Mesothelial cell of epicardium (in vitro differentiated cells): ENCODE results near the gene BCHE. TPM values are rescaled to one million over a fixed set of nuclear protein-coding genes. Genes with fewer than 3 reads are reported as not detected.

ENCODE experiments used
- DNase-seq, 2 experiments: peaks; one replicate each; pipeline ENCODE4 v3.0.0; 2021; ENCODE audit warnings: low spot score in 2 of 2; ENCODE audit not compliant: unreplicated experiment in 2 of 2
- H3K27ac Mint-ChIP-seq: 2 replicates; pipeline ENCODE4 v1.8.0; 2021; ENCODE audit warnings: mixed read lengths
- H3K27me3 Mint-ChIP-seq: 2 replicates; pipeline ENCODE4 v1.8.0; 2021; ENCODE audit warnings: low read depth, mixed read lengths
- H3K36me3 Mint-ChIP-seq: 2 replicates; pipeline ENCODE4 v1.8.0; 2021; ENCODE audit warnings: mixed read lengths
- H3K4me1 Mint-ChIP-seq: 2 replicates; pipeline ENCODE4 v1.8.0; 2021; ENCODE audit warnings: mixed read lengths
- H3K4me3 Mint-ChIP-seq: 2 replicates; pipeline ENCODE4 v1.8.0; 2021; ENCODE audit warnings: mild to moderate bottlenecking, moderate library complexity, mixed read lengths
- H3K9me3 Mint-ChIP-seq: 2 replicates; pipeline ENCODE4 v1.8.0; 2021; ENCODE audit warnings: mixed read lengths
- total RNA-seq: library from RNA; stranded (reverse); gene quantifications from 3 replicates; pipeline ENCODE4 v1.2.1, GENCODE V29; 2021
- TF ChIP-seq, protein P1 (sequence below): fragments of 200-600 bp; sonication (generic); IDR thresholded peaks from one replicate; pipeline ENCODE4 v1.5.0; 2021; ENCODE audit warnings: antibody characterized with exemption; ENCODE audit not compliant: unreplicated experiment

BCHE gene
- total RNA-seq, 1 donor from 2014 or later = 6.4 TPM

DNA sequence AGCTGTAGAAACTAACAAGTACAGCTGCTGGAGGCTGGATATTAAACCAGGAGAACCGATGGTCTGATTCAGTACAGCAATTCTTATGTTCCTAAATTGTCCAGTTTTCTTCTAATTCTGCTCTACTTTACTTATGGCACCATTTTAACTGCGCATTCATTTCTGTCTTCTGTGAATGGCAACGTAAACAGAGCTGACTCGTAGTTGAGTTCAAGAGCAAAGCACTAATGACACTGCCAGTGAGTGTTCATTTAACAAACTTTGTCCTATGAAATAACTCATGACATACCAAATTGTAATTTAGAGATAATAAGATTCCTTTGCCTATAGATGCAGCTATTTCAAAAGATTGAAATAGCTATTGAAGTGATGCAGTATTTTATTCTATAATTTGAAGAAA is 48.7 kb downstream of the BCHE start:
- H3K27ac Mint-ChIP-seq = no peak overlapping the region
- no peaks in the 10 kb centered on the region for H3K36me3 Mint-ChIP-seq
- no peaks in the 10 kb centered on the region for H3K4me1 Mint-ChIP-seq
- H3K27me3 Mint-ChIP-seq = peaks cover 5% of the 10 kb centered on the region
- H3K9me3 Mint-ChIP-seq = peaks cover 3% of the 10 kb centered on the region
- no peak for DNase-seq
- H3K4me3 Mint-ChIP-seq = no peak overlapping the region
- TF ChIP-seq, protein P1, sequence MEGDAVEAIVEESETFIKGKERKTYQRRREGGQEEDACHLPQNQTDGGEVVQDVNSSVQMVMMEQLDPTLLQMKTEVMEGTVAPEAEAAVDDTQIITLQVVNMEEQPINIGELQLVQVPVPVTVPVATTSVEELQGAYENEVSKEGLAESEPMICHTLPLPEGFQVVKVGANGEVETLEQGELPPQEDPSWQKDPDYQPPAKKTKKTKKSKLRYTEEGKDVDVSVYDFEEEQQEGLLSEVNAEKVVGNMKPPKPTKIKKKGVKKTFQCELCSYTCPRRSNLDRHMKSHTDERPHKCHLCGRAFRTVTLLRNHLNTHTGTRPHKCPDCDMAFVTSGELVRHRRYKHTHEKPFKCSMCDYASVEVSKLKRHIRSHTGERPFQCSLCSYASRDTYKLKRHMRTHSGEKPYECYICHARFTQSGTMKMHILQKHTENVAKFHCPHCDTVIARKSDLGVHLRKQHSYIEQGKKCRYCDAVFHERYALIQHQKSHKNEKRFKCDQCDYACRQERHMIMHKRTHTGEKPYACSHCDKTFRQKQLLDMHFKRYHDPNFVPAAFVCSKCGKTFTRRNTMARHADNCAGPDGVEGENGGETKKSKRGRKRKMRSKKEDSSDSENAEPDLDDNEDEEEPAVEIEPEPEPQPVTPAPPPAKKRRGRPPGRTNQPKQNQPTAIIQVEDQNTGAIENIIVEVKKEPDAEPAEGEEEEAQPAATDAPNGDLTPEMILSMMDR = no peak

DNA sequence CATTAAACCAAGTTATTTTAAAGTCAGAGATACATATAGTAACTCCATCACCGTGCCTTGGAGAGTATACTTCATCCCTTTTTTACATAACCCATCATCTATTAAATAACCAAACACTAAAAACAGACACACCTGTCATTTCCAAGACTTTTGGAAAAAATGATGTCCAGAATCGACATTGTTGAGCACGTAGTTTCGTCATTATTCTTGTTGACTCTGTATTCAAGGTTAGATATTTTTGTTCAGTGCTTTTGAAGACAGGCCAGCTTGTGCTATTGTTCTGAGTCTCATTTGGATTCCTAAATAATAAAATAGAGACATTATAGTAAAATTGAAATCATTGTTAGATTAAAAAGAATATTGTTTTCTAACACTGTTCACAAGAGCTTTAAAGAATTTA is 51.2 kb downstream of the BCHE start:
- TF ChIP-seq, protein P1 = no peak
- H3K36me3 Mint-ChIP-seq = no peaks in the 10 kb centered on the region
- no peaks in the 10 kb centered on the region for H3K9me3 Mint-ChIP-seq
- H3K27me3 Mint-ChIP-seq = peaks cover 5% of the 10 kb centered on the region
- no peak overlapping the region for H3K27ac Mint-ChIP-seq
- DNase-seq = no peak
- H3K4me1 Mint-ChIP-seq = no peaks in the 10 kb centered on the region
- no peak overlapping the region for H3K4me3 Mint-ChIP-seq

DNA sequence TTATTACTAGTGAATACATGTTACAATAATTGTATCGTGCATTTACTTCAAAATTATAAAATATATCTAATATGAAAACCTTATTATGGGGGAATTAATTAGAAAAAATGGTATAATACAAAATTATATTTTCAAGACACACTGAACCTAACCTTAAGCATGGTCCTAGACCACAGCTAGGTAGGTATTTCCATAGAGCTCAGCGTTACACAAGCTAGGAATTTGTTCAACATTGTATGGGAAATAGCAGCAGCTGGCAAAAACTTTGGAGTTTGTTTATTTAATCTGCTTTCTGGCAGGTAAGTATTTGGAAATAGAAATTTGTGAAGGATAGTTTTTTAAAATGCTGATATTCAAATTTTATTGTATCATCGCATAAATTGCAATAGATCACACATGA is 52.9 kb downstream of the BCHE start:
- DNase-seq = no peak
- Mint-ChIP-seq H3K36me3 (no peaks in the 10 kb centered on the region), H3K27me3 (peaks cover 5% of the 10 kb centered on the region), H3K27ac (no peak overlapping the region), H3K4me3 (no peak overlapping the region), H3K4me1 (no peaks in the 10 kb centered on the region), H3K9me3 (no peaks in the 10 kb centered on the region)
- TF ChIP-seq, protein P1 = no peak

DNA sequence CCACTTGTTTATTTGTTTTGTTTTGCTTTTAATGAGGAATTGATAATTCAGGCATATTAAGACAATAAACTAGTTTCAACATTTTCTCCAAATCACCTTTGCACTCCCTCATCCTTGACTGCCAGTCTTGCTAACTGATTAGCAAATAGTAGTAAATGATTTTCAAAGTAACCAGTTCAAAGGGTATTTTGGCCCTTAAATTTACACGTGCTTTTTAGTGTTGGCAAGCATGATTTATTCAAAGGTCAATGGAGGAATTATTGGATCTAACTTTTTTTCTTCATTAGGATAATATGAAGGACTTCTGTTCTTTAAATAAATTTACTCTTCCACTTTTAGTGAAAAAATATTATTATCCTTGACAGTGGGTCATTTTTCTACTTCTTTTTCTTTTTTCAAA is 53.8 kb downstream of the BCHE start:
- H3K27me3 Mint-ChIP-seq = peaks cover 5% of the 10 kb centered on the region
- TF ChIP-seq, protein P1 = no peak
- DNase-seq = no peak
- H3K36me3 Mint-ChIP-seq = no peaks in the 10 kb centered on the region
- H3K4me3 Mint-ChIP-seq = no peak overlapping the region
- H3K27ac Mint-ChIP-seq = no peak overlapping the region
- no peaks in the 10 kb centered on the region for H3K4me1 Mint-ChIP-seq
- H3K9me3 Mint-ChIP-seq = no peaks in the 10 kb centered on the region

DNA sequence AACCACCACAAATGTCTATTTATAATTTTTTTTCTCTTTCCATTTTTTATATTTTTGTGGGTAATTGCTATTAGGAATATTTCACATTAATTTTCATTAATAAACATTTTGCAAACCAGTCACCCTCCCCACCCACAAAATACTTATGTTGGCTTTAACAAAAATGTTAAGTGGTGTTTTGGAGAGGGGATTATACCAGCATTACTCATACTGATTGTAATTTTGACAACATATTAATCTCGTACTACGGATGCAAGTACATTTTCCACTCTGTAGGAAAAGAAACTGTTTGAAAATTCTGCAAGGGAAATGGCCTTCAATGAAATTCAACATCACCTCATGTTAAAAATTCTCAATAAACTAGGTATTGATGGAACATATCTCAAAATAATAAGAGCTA is 58.3 kb downstream of the BCHE start:
- no peaks in the 10 kb centered on the region for H3K27me3 Mint-ChIP-seq
- DNase-seq = no peak
- no peaks in the 10 kb centered on the region for H3K36me3 Mint-ChIP-seq
- TF ChIP-seq, protein P1 = no peak
- H3K4me3 Mint-ChIP-seq = no peak overlapping the region
- H3K9me3 Mint-ChIP-seq = no peaks in the 10 kb centered on the region
- no peak overlapping the region for H3K27ac Mint-ChIP-seq
- no peaks in the 10 kb centered on the region for H3K4me1 Mint-ChIP-seq

DNA sequence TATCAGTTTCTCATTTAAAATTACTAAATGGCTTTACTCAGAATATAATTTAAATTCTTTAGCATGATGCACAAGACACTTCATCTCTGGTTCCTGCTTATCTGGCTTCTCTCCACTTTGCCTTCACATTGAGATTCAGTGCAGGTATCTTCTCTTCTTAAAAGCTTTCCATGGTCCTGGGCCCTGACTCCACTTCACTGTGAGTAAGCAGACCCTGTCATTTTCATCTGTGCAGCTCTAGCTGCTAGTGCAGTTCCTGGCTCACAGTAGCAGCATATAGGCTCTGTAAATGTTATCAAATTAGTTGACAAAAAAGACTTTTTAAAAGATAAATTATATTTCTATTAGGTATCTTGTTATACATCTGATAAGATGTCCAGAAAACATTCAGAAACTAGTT is 58.8 kb downstream of the BCHE start:
- H3K4me1 Mint-ChIP-seq = no peaks in the 10 kb centered on the region
- H3K36me3 Mint-ChIP-seq = no peaks in the 10 kb centered on the region
- TF ChIP-seq, protein P1 = no peak
- H3K27me3 Mint-ChIP-seq = no peaks in the 10 kb centered on the region
- no peak for DNase-seq
- H3K9me3 Mint-ChIP-seq = no peaks in the 10 kb centered on the region
- no peak overlapping the region for H3K27ac Mint-ChIP-seq
- H3K4me3 Mint-ChIP-seq = no peak overlapping the region
